Spleen (tissue), 11 donors: Measurements from ENCODE around the gene RPAP2. TPM values are rescaled to one million over a fixed set of nuclear protein-coding genes. Genes with fewer than 3 reads are reported as not detected.
"Not testable (repeated sequence)": the region's sequence is repeated elsewhere in the genome, so short reads cannot be mapped to it uniquely, and the experiment has no call there.

Experiments
- DNase-seq: peaks from one replicate; pipeline ENCODE4 v3.0.0-alpha.2; 2020
- H3K27ac ChIP-seq, 8 donors: fragments of 200-600 bp; sonication (generic) in 7 of 8; 1 replicate in 4 of 8; 2 replicates in 4 of 8; pipeline versions ENCODE4 v1.5.0 to v1.8.0; 2016 to 2021; ENCODE audit warnings: inconsistent platforms in 4 of 8, mild to moderate bottlenecking in 4 of 8, moderate library complexity in 1 of 8
- H3K27me3 ChIP-seq, 7 donors: fragments of 200-600 bp; sonication (generic) in 6 of 7; replicated peaks in 1 of 7; 1 replicate in 4 of 7; 2 replicates in 3 of 7; pipeline versions ENCODE4 v1.5.0 to v1.8.0; 2016 to 2021; ENCODE audit warnings: inconsistent platforms in 3 of 7, mild to moderate bottlenecking in 1 of 7
- H3K36me3 ChIP-seq, 6 donors: fragments of 200-600 bp; sonication (generic) in 5 of 6; 1 replicate in 4 of 6; 2 replicates in 2 of 6; pipeline versions ENCODE4 v1.5.0 to v1.8.0; 2016 to 2021; ENCODE audit warnings: inconsistent platforms in 2 of 6
- H3K4me1 ChIP-seq, 6 donors: fragments of 200-600 bp; sonication (generic) in 5 of 6; 1 replicate in 3 of 6; 2 replicates in 3 of 6; pipeline versions ENCODE4 v1.5.0 to v1.8.0; 2016 to 2021; ENCODE audit warnings: inconsistent platforms in 3 of 6
- H3K4me3 ChIP-seq, 8 donors: fragments of 200-600 bp; sonication (generic) in 7 of 8; 1 replicate in 4 of 8; 2 replicates in 4 of 8; pipeline versions ENCODE4 v1.5.0 to v1.8.0; 2016 to 2021; ENCODE audit warnings: inconsistent platforms in 4 of 8, mild to moderate bottlenecking in 4 of 8, moderate library complexity in 2 of 8
- H3K9me3 ChIP-seq, 8 donors: fragments of 200-600 bp; sonication (generic) in 7 of 8; 1 replicate in 4 of 8; 2 replicates in 4 of 8; pipeline versions ENCODE4 v1.5.0 to v1.8.0; 2016 to 2021; ENCODE audit warnings: inconsistent platforms in 4 of 8
- CTCF ChIP-seq, 11 experiments: fragments of 200-600 bp in 7 of 11; fragments of 450-650 bp in 4 of 11; sonication (generic) in 4 of 11; IDR thresholded peaks in 8 of 11; conservative IDR thresholded peaks in 3 of 11; 1 replicate in 7 of 11; 2 replicates in 4 of 11; pipeline versions ENCODE4 v1.4.0 to v1.8.0; 2016 to 2021; ENCODE audit warnings: antibody characterized with exemption in 11 of 11, inconsistent platforms in 4 of 11, mild to moderate bottlenecking in 1 of 11
- POLR2A ChIP-seq, 3 donors: fragments of 450-650 bp; IDR thresholded peaks; one replicate each; pipeline ENCODE4 v1.5.1; 2017; ENCODE audit warnings: antibody characterized with exemption in 3 of 3, mild to moderate bottlenecking in 1 of 3
- POLR2AphosphoS5 ChIP-seq, 3 donors: sonication (generic); formaldehyde crosslinking; IDR thresholded peaks; one replicate each; pipeline ENCODE4 v1.5.1; 2017; ENCODE audit warnings: antibody characterized with exemption in 3 of 3
- WGBS, 5 donors: extraction: QIAGEN DNeasy Blood & Tissue Kit in 3 of 5; methylation state at CpG; one replicate each; pipeline versions ENCODE4 v1.1.5 to v1.1.7; 2013 to 2018; 5-methylcytosine and 5-hydroxymethylcytosine counted together
- intact Hi-C: fragments of 100-400 bp; cut with DNase I; formaldehyde crosslinking; loops from one replicate; pipeline ENCODE4 v1.15.0; 2023; ENCODE audit warnings: low total_unique reads
- polyA plus RNA-seq, 3 donors: library from polyadenylated mRNA; stranded (reverse); fragments of 200-250 nt; gene quantifications; one replicate each; pipeline ENCODE4 v1.2.1, GENCODE V29; 2013
- total RNA-seq, 7 donors: library from RNA; depleted of rRNA in 3 of 7; stranded (reverse); fragments of >200 nt in 3 of 7; fragmentation: NEBNext Ultra II Directional in 4 of 7; extraction: Animal tissue kit (Norgen Biotek cat#: 25700) in 4 of 7; gene quantifications; one replicate each; pipeline versions ENCODE4 v1.1.0 to v1.2.1, GENCODE V29; 2016 to 2021
- donor health status: healthy with polysubstance abuse.
- donor health status: DM: no; HTN: no; CAD: no; lungs with moderate emphysema.
- donor health status: DM: no; HTN: no; CAD: no.
- donor health status: Bipolar disorder and iron deficiency.
- donor health status: healthy.
- donor health status: DM: no; HTN: no; CAD: no.
- donor health status: DM: yes; HTN: yes; CAD: no.

RPAP2 gene
- total and polyA plus RNA-seq, 10 donors = 4.4 to 31.5 (median 10.7) TPM

- DNase-seq = no peak
- Histone ChIP-seq H3K4me3 (no peak overlapping the region), H3K4me1 (no peaks in the 10 kb centered on the region), H3K36me3 (peaks cover 0 to 82% (median 40%) of the 10 kb centered on the region in 6 donors), H3K9me3 (peaks cover 0 to 8% (median 6%) of the 10 kb centered on the region in 8 donors), H3K27me3 (no peaks in the 10 kb centered on the region), H3K27ac (no peak overlapping the region)
- no peak for TF ChIP-seq POLR2AphosphoS5 (IDR thresholded peaks at IDR 0.05)
- intact Hi-C loops = no loop called here
- WGBS, 5 donors = 37 to 68% (median 58%) methylated on average over 1 of the region's 1 CpG
These were observed 48.2 kb downstream of the RPAP2 start for GRCh38 chr1:92346866-92347640.

GRCh38 chr1:92352856-92353255 is 54.0 kb downstream of the RPAP2 start:
- no peaks in the 10 kb centered on the region for H3K27me3 ChIP-seq
- H3K4me3 ChIP-seq = no peak overlapping the region
- 98 to 100% (median 100%) methylated on average over 1 of the region's 1 CpG for WGBS, 5 donors
- peaks cover 0 to 19% (median 15%) of the 10 kb centered on the region in 8 donors for H3K9me3 ChIP-seq
- intact Hi-C loops = no loop called here
- H3K36me3 ChIP-seq = peaks cover 0 to 95% (median 45%) of the 10 kb centered on the region in 6 donors
- H3K4me1 ChIP-seq = no peaks in the 10 kb centered on the region
- no peak overlapping the region for H3K27ac ChIP-seq
- no peak for DNase-seq
- no peak for TF ChIP-seq CTCF (IDR thresholded peaks at IDR 0.05 in 8 of 11, conservative IDR thresholded peaks at IDR 0.05 in 3 of 11)
- no peak for TF ChIP-seq POLR2A (IDR thresholded peaks at IDR 0.05)
- TF ChIP-seq POLR2AphosphoS5 (IDR thresholded peaks at IDR 0.05) = no peak

GRCh38 chr1:92354259-92354658 is 55.4 kb downstream of the RPAP2 start:
- Histone ChIP-seq H3K9me3 (peaks cover 0 to 19% (median 15%) of the 10 kb centered on the region in 8 donors), H3K36me3 (peaks cover 0 to 95% (median 45%) of the 10 kb centered on the region in 6 donors), H3K27me3 (no peaks in the 10 kb centered on the region), H3K4me1 (no peaks in the 10 kb centered on the region), H3K27ac (no peak overlapping the region), H3K4me3 (no peak overlapping the region)
- intact Hi-C loops = no loop called here
- TF ChIP-seq POLR2AphosphoS5 (IDR thresholded peaks at IDR 0.05) (no peak), POLR2A (IDR thresholded peaks at IDR 0.05) (no peak), CTCF (IDR thresholded peaks at IDR 0.05 in 8 of 11, conservative IDR thresholded peaks at IDR 0.05 in 3 of 11) (no peak)
- DNase-seq = no peak

- DNase-seq = no peak
- no peak overlapping the region for H3K27ac ChIP-seq
- peaks cover 0 to 89% (median 28%) of the 10 kb centered on the region in 6 donors for H3K36me3 ChIP-seq
- intact Hi-C loops = no loop called here
- H3K4me3 ChIP-seq = no peak overlapping the region
- H3K9me3 ChIP-seq = peaks cover 0 to 13% (median 11%) of the 10 kb centered on the region in 8 donors
- H3K4me1 ChIP-seq = no peaks in the 10 kb centered on the region
- H3K27me3 ChIP-seq = no peaks in the 10 kb centered on the region
- no peak for TF ChIP-seq POLR2AphosphoS5 (IDR thresholded peaks at IDR 0.05)
- TF ChIP-seq POLR2A (IDR thresholded peaks at IDR 0.05) = no peak
- no peak for TF ChIP-seq CTCF (IDR thresholded peaks at IDR 0.05 in 8 of 11, conservative IDR thresholded peaks at IDR 0.05 in 3 of 11)
These were observed 58.1 kb downstream of the RPAP2 start for GRCh38 chr1:92356956-92357355.

GRCh38 chr1:92359382-92359781 is 60.5 kb downstream of the RPAP2 start:
- H3K4me3 ChIP-seq, H3K4me1 ChIP-seq, H3K9me3 ChIP-seq, DNase-seq, H3K27me3 ChIP-seq, H3K27ac ChIP-seq, intact Hi-C loops: not testable (repeated sequence)
- H3K36me3 ChIP-seq = peaks cover 0 to 70% (median 19%) of the 10 kb centered on the region in 6 donors
- 94 to 99% (median 95%) methylated on average over 10 of the region's 10 CpGs for WGBS, 5 donors
